OCI-LY1 (cell line): ENCODE data around the gene MAIP1.

Experiments
- CTCF ChIP-seq: fragments of 200-600 bp; sonication (generic), shearing (Covaris generic); IDR thresholded peaks from 2 replicates; pipeline ENCODE4 v1.5.1; 2017; ENCODE audit warnings: mild to moderate bottlenecking, antibody characterized with exemption, low read length, moderate library complexity, mixed read lengths
- EZH2 ChIP-seq: fragments of 200-600 bp; sonication (generic), shearing (Covaris generic); IDR thresholded peaks from 2 replicates; pipeline ENCODE4 v1.8.0; 2017; ENCODE audit warnings: borderline replicate concordance, mixed run types, mild to moderate bottlenecking, antibody characterized with exemption, low read length, moderate library complexity, mixed read lengths

GRCh38 chr2:199950396-199950795, 5.0 kb upstream of the MAIP1 start:
- TF ChIP-seq CTCF (no peak), EZH2 (no peak)
